Muscle of leg (tissue), 11 donors: ENCODE results near the gene SIK2. TPM values are rescaled to one million over a fixed set of nuclear protein-coding genes. Genes with fewer than 3 reads are reported as not detected.
"Not testable (repeated sequence)": the region's sequence is repeated elsewhere in the genome, so short reads cannot be mapped to it uniquely, and the experiment has no call there.

Experiments used
- DNase-seq: peaks from one replicate; pipeline ENCODE4 v3.0.0; 2013
- H3K27ac ChIP-seq: one replicate; pipeline ENCODE4 v1.5.1; 2013; ENCODE audit warnings: mild to moderate bottlenecking, low read length, control low read depth
- H3K27me3 ChIP-seq: one replicate; pipeline ENCODE4 v1.6.1; 2013; ENCODE audit warnings: low read length; ENCODE audit not compliant: control insufficient read depth, insufficient read depth
- H3K36me3 ChIP-seq: one replicate; pipeline ENCODE4 v1.6.1; 2013; ENCODE audit warnings: low read length; ENCODE audit not compliant: control insufficient read depth, insufficient read depth
- H3K4me1 ChIP-seq: one replicate; pipeline ENCODE4 v1.6.1; 2013; ENCODE audit warnings: low read length; ENCODE audit not compliant: control insufficient read depth, insufficient read depth
- H3K4me3 ChIP-seq: one replicate; pipeline ENCODE4 v1.5.1; 2013; ENCODE audit warnings: low read length, control low read depth
- H3K9me3 ChIP-seq: replicated peaks from 2 replicates; pipeline ENCODE4 v1.6.1; 2013; ENCODE audit warnings: low read depth, low read length; ENCODE audit not compliant: control insufficient read depth
- WGBS: methylation state at CpG from one replicate; pipeline ENCODE4 v1.1.5; 2013; ENCODE audit warnings: missing lambda C conversion rate; ENCODE audit not compliant: insufficient coverage; 5-methylcytosine and 5-hydroxymethylcytosine counted together
- polyA plus RNA-seq, 8 donors: library from polyadenylated mRNA; unstranded; fragments of 120-200 nt; gene quantifications; one replicate each; pipeline versions ENCODE4 v1.2.1 to v1.2.3, GENCODE V29; 2013; ENCODE audit warnings: inconsistent platforms in 1 of 8, low replicate concordance in 1 of 8; ENCODE audit not compliant: insufficient read length in 8 of 8, insufficient read depth in 1 of 8
- total RNA-seq: library from RNA; stranded (reverse); fragments of 120-200 nt; gene quantifications from one replicate; pipeline ENCODE4 v1.2.4, GENCODE V29; 2013

Gene SIK2
- total and polyA plus RNA-seq, 9 donors, result 14.9 to 27.4 (median 23.2) TPM

DNA sequence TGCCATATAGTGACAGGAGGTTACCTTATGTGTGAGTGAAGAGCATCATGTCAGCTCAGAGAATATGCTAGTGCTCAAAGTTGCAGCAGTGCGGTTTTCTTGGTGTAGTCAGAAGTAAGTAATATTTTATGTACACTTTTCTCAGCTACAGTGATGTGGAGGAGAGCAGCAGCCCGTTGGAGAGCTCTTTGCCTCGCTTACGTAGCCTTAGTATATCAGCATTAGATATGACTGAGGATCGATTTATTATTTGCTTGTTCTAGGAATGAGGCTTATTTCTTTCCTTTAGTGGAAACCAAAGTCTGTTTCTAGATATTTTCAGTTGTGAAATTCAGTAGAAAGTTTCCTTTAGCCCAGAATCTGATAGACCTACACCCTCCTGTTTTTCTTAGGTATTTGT, 100.4 kb downstream of the SIK2 start:
- Histone ChIP-seq H3K36me3 (peaks cover 21% of the 10 kb centered on the region), H3K9me3 (no peaks in the 10 kb centered on the region), H3K4me3 (no peak overlapping the region), H3K27me3 (no peaks in the 10 kb centered on the region), H3K4me1 (peaks cover 12% of the 10 kb centered on the region), H3K27ac (no peak overlapping the region)
- no peak for DNase-seq
- 80% methylated on average over 1 of the region's 5 CpGs for WGBS

DNA sequence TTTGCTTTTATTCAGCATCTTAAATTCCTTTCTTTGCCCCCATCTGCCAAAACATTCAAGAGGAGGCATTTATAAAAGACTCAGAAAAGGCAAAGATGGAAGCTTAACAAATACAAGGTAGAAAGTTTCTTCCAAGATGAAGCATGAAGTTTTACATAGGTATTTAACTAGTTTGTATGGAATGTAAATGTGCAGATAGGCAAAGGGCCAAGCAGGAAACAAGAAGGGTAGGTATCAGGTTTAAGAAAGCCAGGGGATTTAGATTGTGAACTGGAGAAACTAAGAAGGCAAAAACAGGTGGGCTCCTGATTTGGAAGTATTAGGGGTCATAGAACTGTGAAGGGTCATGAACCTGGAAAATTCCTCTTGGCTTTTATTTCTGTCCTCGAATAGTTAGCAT, 101.3 kb downstream of the SIK2 start:
- WGBS, result no CpG with 5 or more reads among the region's 1 CpG
- peaks cover 12% of the 10 kb centered on the region for H3K4me1 ChIP-seq
- peak overlapping the region; percentile 8 for H3K27ac ChIP-seq
- no peaks in the 10 kb centered on the region for H3K27me3 ChIP-seq
- DNase-seq, result no peak
- peaks cover 29% of the 10 kb centered on the region for H3K36me3 ChIP-seq
- no peaks in the 10 kb centered on the region for H3K9me3 ChIP-seq
- no peak overlapping the region for H3K4me3 ChIP-seq

- Histone ChIP-seq H3K27me3 (no peaks in the 10 kb centered on the region), H3K36me3 (peaks cover 42% of the 10 kb centered on the region), H3K4me3 (no peak overlapping the region), H3K4me1 (peaks cover 11% of the 10 kb centered on the region), H3K9me3 (no peaks in the 10 kb centered on the region), H3K27ac (no peak overlapping the region)
- peak; percentile 76 for DNase-seq
- WGBS, result 60% methylated on average over 1 of the region's 9 CpGs
These were observed 104.9 kb downstream of the SIK2 start for GRCh38 chr11:111707039-111707690.

DNA sequence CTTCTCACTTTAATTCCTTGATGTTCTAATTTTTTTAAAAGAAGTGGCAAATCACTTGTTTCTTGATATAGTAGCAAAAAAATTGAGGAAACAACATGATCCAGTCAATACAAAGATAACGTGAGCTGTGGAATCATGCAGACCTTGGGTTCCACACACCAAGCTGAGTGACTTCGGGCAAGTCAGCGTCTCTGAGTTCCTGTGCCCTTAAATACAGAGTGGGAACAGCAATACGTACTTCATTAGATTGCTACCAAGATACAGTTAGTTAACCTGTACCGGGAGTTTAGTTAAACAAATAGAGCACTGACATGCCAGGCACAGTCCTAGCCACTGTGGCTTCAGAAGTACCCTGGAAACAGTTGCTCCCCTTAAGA, 105.4 kb downstream of the SIK2 start:
- no peaks in the 10 kb centered on the region for H3K9me3 ChIP-seq
- WGBS, result 93% methylated on average over 3 of the region's 5 CpGs
- no peak for DNase-seq
- H3K27ac ChIP-seq, result no peak overlapping the region
- H3K36me3 ChIP-seq, result peaks cover 45% of the 10 kb centered on the region
- no peak overlapping the region for H3K4me3 ChIP-seq
- no peaks in the 10 kb centered on the region for H3K27me3 ChIP-seq
- peaks cover 7% of the 10 kb centered on the region for H3K4me1 ChIP-seq

DNA sequence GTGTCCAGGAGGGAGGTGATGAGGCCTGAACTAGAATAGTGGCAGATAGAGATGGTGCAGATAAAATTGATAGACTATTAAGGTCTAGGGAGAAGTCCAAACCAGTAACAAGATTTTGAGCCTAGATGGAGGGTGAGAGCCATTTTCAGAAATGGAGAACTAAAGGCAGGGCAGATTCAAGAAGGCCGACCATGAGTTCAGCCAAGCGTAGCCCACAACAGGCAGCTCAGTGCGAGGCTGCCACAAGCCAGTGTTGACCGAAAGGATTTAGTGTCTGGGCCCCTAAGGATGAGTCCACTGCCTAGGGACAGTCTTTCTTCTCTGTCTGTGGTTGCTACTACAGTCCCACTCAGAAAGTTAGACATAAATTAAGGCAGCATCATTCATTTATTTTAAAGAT, 112.3 kb downstream of the SIK2 start:
- WGBS, result 82% methylated on average over 3 of the region's 4 CpGs
- H3K36me3 ChIP-seq, result peaks cover 36% of the 10 kb centered on the region

GRCh38 chr11:111715142-111715816, 113.0 kb downstream of the SIK2 start:
- Histone ChIP-seq H3K4me3 (no peak overlapping the region), H3K36me3 (peaks cover 40% of the 10 kb centered on the region), H3K27me3 (no peaks in the 10 kb centered on the region), H3K27ac (no peak overlapping the region), H3K4me1 (no peaks in the 10 kb centered on the region), H3K9me3 (no peaks in the 10 kb centered on the region)
- WGBS, result 85% methylated on average over 4 of the region's 5 CpGs
- DNase-seq, result no peak

More for the DNA sequence above, 112.3 kb downstream of the SIK2 start:
- no peak overlapping the region for H3K27ac ChIP-seq
- H3K27me3 ChIP-seq, result no peaks in the 10 kb centered on the region
- no peak overlapping the region for H3K4me3 ChIP-seq
- no peak for DNase-seq
- H3K9me3 ChIP-seq, result no peaks in the 10 kb centered on the region
- no peaks in the 10 kb centered on the region for H3K4me1 ChIP-seq

GRCh38 chr11:111717660-111718059, 115.4 kb downstream of the SIK2 start:
- not testable (repeated sequence) for H3K4me1 ChIP-seq, H3K27ac ChIP-seq, H3K27me3 ChIP-seq, H3K9me3 ChIP-seq, H3K4me3 ChIP-seq, DNase-seq
- no CpG with 5 or more reads among the region's 3 CpGs for WGBS
- peaks cover 53% of the 10 kb centered on the region for H3K36me3 ChIP-seq

DNA sequence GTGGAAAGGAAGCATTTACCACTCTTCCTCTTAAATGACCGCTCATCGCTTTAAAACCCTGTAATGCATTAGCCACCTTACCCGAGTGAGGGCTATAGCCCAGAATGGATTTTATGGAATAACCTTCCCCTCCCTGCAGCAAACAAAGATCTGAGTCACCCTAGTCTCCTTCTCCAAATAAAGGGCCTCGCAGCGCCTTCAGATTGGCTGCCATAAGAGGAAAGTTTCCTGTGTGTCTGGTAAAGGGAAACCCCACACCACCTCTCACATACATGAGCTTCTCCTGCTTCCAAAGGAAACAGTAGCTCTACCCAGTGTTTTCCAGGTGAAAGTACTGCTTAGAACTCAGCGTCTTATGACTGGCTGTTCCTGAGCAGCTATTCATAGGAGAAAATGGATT, 116.2 kb downstream of the SIK2 start:
- no peak overlapping the region for H3K4me3 ChIP-seq
- DNase-seq, result peak; percentile 71

GRCh38 chr11:111718859-111719258, 116.6 kb downstream of the SIK2 start:
- Histone ChIP-seq H3K9me3 (no peaks in the 10 kb centered on the region), H3K36me3 (peaks cover 60% of the 10 kb centered on the region), H3K4me3 (no peak overlapping the region), H3K27ac (no peak overlapping the region), H3K4me1 (no peaks in the 10 kb centered on the region), H3K27me3 (no peaks in the 10 kb centered on the region)
- no peak for DNase-seq
- WGBS, result 80% methylated on average over 1 of the region's 5 CpGs

More for the DNA sequence above, 116.2 kb downstream of the SIK2 start:
- no CpG with 5 or more reads among the region's 6 CpGs for WGBS
- Histone ChIP-seq H3K36me3 (peaks cover 59% of the 10 kb centered on the region), H3K4me1 (no peaks in the 10 kb centered on the region), H3K9me3 (no peaks in the 10 kb centered on the region), H3K27me3 (no peaks in the 10 kb centered on the region), H3K27ac (no peak overlapping the region)

GRCh38 chr11:111719379-111719778, 117.1 kb downstream of the SIK2 start:
- WGBS, result 89% methylated on average over 1 of the region's 2 CpGs
- Histone ChIP-seq H3K27me3 (no peaks in the 10 kb centered on the region), H3K4me1 (no peaks in the 10 kb centered on the region), H3K36me3 (peaks cover 60% of the 10 kb centered on the region), H3K9me3 (no peaks in the 10 kb centered on the region), H3K4me3 (no peak overlapping the region), H3K27ac (no peak overlapping the region)
- DNase-seq, result no peak
